Astrocyte of the spinal cord (primary cell): ENCODE data around the gene TC2N.

Source experiments
- DNase-seq: peaks from one replicate; pipeline ENCODE4 v3.0.0; 2011; ENCODE audit warnings: low read depth, low spot score
- H3K4me3 ChIP-seq: 2 replicates; pipeline ENCODE4 v1.5.1; 2011; ENCODE audit warnings: low read depth, mild to moderate bottlenecking, low read length, moderate library complexity
- in situ Hi-C: cut with HindIII; loops from 2 replicates; pipeline ENCODE4 v1.10.0; 2017; ENCODE audit warnings: low sequenced_read_pairs
- TF ChIP-seq, protein P1 (sequence below): IDR thresholded peaks from 2 replicates; pipeline ENCODE4 v1.5.1; 2012; ENCODE audit warnings: low read depth, mild to moderate bottlenecking, low read length, inconsistent platforms

Gene TC2N

DNA sequence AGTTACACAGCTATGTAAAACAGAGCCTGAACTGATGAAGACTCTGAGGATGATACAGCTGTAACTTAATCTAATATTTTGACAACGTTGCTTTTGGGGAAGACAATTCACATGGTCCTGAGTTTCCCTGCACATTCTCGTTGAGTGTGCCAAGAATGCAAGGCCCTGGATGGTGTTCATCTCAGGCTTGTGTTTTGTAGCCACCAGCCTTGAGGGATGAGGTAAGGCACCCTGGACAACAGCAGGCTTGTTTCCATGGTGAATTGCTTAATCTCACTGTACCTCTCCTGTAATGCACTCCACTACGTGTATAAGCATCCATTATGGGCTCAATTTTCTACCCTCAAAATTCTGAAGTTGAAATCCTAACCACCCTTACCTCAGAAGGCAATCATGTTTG lies 137.6 kb downstream of the TC2N start:
- TF ChIP-seq, protein P1, sequence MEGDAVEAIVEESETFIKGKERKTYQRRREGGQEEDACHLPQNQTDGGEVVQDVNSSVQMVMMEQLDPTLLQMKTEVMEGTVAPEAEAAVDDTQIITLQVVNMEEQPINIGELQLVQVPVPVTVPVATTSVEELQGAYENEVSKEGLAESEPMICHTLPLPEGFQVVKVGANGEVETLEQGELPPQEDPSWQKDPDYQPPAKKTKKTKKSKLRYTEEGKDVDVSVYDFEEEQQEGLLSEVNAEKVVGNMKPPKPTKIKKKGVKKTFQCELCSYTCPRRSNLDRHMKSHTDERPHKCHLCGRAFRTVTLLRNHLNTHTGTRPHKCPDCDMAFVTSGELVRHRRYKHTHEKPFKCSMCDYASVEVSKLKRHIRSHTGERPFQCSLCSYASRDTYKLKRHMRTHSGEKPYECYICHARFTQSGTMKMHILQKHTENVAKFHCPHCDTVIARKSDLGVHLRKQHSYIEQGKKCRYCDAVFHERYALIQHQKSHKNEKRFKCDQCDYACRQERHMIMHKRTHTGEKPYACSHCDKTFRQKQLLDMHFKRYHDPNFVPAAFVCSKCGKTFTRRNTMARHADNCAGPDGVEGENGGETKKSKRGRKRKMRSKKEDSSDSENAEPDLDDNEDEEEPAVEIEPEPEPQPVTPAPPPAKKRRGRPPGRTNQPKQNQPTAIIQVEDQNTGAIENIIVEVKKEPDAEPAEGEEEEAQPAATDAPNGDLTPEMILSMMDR: no peak
- H3K4me3 ChIP-seq: no peak overlapping the region
- in situ Hi-C loops: no loop called here
- no peak for DNase-seq
